Bronchial epithelial cell (primary cell): ENCODE data around the gene TXNDC11. TPM values are rescaled to one million over a fixed set of nuclear protein-coding genes. Genes with fewer than 3 reads are reported as not detected.

Experiments used
- DNase-seq: peaks from one replicate; pipeline ENCODE4 v3.0.0-alpha.2; 2010; ENCODE audit warnings: low read depth
- FAIRE-seq: peaks from 2 replicates; lab custom pipeline; 2011; peaks lifted over from hg19 to GRCh38; lab: Jason Lieb, UNC
- H3K27me3 ChIP-seq: 2 replicates; pipeline ENCODE4 v1.5.1; 2011; ENCODE audit warnings: low read length; ENCODE audit not compliant: control insufficient read depth, insufficient read depth
- H3K36me3 ChIP-seq: 2 replicates; pipeline ENCODE4 v1.5.1; 2011; ENCODE audit warnings: low read length; ENCODE audit not compliant: control insufficient read depth, insufficient read depth
- H3K4me3 ChIP-seq: 2 replicates; pipeline ENCODE4 v1.5.1; 2011; ENCODE audit warnings: mild to moderate bottlenecking, low read depth, low read length, control low read depth
- CTCF ChIP-seq: IDR thresholded peaks from 2 replicates; pipeline ENCODE4 v1.5.1; 2011; ENCODE audit warnings: mild to moderate bottlenecking, moderate library complexity, low read length, control low read depth, inconsistent platforms; ENCODE audit not compliant: insufficient read depth, severe bottlenecking
- total RNA-seq: library from RNA; depleted of rRNA; stranded (reverse); fragments of >200 nt; gene quantifications from 2 replicates; pipeline ENCODE4 v1.2.1, GENCODE V29; 2014

The TXNDC11 gene
- total RNA-seq, 1 donor from 2014 or later = 35.8 TPM

- no peak overlapping the region for H3K4me3 ChIP-seq
- no peaks in the 10 kb centered on the region for H3K36me3 ChIP-seq
- DNase-seq = no peak
- no peak for TF ChIP-seq CTCF
- no peaks in the 10 kb centered on the region for H3K27me3 ChIP-seq
- no peak for FAIRE-seq
Observed at GRCh38 chr16:11666103-11667055, 76.3 kb downstream of the TXNDC11 start.

- FAIRE-seq = no peak
- no peaks in the 10 kb centered on the region for H3K27me3 ChIP-seq
Observed at GRCh38 chr16:11665071-11665491, 77.6 kb downstream of the TXNDC11 start.

GRCh38 chr16:11662582-11662981 lies 80.1 kb downstream of the TXNDC11 start:
- no peak for DNase-seq
- TF ChIP-seq CTCF = no peak
- H3K36me3 ChIP-seq = no peaks in the 10 kb centered on the region
- no peak for FAIRE-seq
- no peaks in the 10 kb centered on the region for H3K27me3 ChIP-seq
- no peak overlapping the region for H3K4me3 ChIP-seq

More at GRCh38 chr16:11665071-11665491, 77.6 kb downstream of the TXNDC11 start:
- no peaks in the 10 kb centered on the region for H3K36me3 ChIP-seq
- TF ChIP-seq CTCF = no peak
- H3K4me3 ChIP-seq = no peak overlapping the region
- no peak for DNase-seq

- DNase-seq (no peak), FAIRE-seq (no peak)
- Histone ChIP-seq H3K4me3 (no peak overlapping the region), H3K27me3 (no peaks in the 10 kb centered on the region), H3K36me3 (no peaks in the 10 kb centered on the region)
- no peak for TF ChIP-seq CTCF
Observed at GRCh38 chr16:11660565-11660964, 82.1 kb downstream of the TXNDC11 start.

- no peaks in the 10 kb centered on the region for H3K36me3 ChIP-seq
- DNase-seq (peak; percentile 87), FAIRE-seq (no peak)
- no peak overlapping the region for H3K4me3 ChIP-seq
- H3K27me3 ChIP-seq = no peaks in the 10 kb centered on the region
- TF ChIP-seq CTCF = no peak
Observed at GRCh38 chr16:11658896-11659708, 83.6 kb downstream of the TXNDC11 start.
